SK-N-DZ (cell line): Measurements from ENCODE around the gene PBXIP1.
A peak's percentile ranks its signal among the peaks of the same experiment; 100 is the strongest.
"Not testable (repeated sequence)": the region's sequence is repeated elsewhere in the genome, so short reads cannot be mapped to it uniquely, and the experiment has no call there.

Experiments
- DNase-seq: peaks from one replicate; pipeline ENCODE4 v3.0.0-alpha.2; 2015; ENCODE audit warnings: low spot score

Gene PBXIP1

DNA sequence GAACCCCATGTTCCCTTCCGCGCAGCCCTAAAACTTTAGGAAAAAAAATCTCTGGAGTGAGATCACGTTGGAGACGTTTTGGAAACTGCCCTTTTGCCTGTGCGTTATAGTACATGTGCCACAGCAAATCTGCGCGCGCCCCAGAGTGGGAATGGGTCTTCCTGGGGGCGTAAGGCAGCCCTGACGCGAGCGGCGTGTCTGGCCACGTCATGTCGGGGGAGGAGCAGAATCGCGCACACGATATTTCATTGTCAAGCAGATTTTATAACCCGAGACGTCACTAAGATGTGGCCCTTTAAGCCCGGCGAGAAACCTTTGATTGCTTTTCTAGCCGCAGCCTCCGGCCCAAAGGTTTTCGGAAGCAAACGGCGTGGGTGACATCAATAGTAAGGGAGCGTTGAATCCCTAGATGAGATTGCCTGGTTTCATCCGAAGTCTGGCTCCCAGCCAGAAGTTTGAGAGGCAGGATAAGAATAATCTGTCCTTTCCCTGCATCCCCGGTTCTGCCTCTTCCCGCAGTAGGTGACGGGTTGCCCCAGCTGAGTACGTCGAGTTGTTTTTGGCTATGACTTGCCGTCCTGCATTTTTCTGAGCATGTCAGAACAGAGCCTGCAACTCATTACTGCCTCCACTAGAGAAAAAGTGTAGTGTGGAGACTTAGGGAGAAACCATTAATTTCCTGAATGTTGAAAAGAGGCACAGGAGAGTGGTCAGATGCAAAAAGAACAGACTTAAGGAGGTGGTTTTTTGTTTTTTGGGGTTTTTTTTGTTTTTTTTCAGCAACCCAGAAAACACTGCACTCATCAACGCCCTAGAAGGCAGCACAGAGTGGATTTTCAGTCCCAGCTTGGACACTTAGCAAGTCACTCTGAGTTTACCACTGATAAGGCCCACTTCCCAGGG, 18.6 kb downstream of the PBXIP1 start:
- DNase-seq, result peak; percentile 95

DNA sequence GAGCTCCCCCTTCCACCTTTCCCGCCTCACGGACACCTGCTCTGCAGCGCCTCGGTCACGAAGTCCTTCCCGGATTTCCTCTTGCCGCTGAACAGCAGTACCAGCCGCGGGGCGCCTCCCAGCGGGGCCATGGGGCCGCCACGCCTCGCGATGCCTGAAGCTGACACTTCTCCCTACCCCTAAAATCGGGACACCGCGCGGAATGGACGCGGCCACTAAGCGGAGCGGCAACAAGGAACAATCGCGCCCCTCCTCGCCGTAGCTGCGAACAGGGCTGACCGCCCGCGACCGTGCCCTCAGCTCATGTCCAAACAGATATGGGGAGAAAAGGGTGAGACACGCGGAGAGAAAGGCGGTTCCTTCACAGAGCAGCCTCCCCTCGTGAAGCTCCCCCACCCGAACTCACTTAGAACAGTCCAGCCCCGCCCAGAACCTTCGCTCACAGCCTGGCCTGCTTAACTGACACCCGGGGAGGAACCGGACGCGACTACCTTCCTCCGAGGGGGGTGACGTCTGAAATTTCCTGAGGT, 19.3 kb downstream of the PBXIP1 start, which contains the start of gene PMVK:
PMVK (minus strand) TSS at position 165 of the 530 bp plus-strand sequence; CDS start at position 131, 34 bp downstream.
- DNase-seq, result peak; percentile 97

DNA sequence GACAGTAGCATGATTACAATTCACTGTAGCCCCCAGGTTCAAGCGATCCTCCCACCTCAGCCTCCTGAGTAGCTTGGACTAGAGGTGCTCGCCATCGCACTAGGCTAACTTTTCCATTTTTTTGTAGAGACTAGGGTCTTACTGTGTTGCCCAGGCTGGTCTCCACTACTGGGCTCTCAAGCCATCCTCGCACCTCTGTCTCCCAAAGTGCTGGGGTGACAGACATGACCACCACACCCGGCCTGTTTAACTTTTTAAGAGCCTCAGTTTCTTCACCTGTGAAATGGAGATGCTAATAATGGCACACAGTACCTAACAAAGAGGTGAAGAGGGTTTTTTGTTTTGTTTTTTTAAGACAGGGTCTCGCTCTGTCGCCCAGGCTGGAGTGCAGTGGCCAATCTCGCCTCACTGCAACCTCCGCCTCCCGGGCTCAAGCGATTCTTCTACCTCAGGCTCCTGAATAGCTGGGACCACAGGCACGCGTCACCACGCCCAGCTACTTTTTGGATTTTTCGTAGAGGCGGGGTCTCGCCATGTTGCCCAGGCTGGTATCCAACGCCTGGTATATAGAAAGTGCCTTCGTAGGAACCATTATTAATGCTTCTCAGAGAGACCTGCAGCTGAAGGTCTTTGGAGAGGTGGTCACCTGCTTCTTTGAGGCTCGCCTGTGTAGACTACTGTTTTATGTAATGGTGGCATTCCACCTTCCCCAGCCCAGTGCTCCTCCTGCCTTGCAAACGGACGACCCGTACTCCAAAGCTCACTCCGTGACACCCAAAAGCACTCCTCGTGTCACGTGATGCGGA, 19.9 kb downstream of the PBXIP1 start:
- no peak for DNase-seq

DNA sequence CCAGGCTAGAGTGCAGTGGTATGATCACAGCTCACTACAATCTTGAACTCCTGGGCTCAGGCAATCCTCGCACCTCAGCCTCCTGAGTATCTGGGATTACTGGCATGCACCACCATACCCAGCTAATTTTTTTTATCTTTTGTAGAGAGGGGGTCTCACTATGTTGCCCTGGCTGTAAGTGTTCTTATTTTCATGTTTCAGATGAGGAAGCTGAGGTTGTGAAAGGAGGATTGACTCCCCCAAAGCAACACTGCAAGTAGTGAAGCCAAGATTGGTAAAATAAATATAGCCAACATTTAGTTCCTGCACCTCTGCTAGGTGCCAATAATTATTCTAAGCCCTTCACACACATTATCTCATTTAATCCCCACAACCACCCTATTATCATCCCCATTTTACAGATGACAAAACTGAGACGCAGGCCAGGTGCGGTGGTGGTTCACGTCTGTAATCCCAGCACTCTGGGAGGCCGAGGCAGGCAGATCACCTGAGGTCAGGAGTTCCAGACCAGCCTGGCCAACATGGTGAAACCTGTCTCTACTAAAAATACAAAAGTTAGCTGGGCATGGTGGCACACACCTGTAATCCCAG, 21.4 kb downstream of the PBXIP1 start:
- DNase-seq, result no peak

DNA sequence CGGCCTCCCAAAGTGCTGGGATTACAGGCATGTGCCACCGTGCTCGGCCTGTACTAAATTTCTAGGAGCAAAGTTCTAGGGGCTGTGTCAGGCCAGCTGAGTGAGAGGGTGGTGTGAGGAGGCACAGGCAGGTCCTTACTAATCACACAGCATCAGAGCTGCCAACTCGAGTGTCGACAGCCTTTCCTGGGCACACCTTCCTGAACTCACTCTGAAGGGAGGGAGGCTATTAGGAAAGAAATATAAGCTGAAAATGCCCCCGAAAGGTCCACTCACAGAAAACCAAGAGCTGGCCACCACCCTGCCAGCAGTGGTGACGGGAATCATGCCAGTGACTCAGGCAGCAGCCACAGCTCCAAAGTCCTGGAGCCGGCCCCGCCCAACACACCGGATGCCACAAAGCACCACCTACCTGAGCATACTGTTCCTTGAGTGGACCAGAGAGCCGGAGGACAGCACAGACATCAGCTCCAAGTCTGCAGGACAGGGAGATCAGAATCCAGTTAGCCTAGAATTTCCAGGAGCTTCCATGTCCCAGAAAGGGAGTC, 23.9 kb downstream of the PBXIP1 start:
- no peak for DNase-seq

DNA sequence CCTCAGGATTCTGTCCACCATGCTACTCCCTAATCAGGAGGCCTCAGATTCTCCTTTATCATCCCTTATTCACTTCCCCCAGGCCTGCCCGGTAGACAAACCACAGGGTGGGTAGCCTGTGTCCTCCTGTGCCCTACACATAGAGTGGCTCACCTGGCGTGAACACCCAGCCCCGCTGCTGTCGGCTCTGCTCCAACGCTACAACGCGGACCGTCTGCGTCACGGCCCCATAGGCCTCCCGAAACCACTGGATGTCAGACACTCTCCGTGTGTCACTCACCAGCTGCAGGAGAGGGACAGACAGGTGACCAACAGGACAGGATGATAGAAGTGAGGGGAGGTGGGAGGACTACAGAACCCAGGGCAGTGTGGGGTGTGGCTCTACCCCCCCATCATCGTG, 29.7 kb downstream of the PBXIP1 start:
- DNase-seq, result no peak

DNA sequence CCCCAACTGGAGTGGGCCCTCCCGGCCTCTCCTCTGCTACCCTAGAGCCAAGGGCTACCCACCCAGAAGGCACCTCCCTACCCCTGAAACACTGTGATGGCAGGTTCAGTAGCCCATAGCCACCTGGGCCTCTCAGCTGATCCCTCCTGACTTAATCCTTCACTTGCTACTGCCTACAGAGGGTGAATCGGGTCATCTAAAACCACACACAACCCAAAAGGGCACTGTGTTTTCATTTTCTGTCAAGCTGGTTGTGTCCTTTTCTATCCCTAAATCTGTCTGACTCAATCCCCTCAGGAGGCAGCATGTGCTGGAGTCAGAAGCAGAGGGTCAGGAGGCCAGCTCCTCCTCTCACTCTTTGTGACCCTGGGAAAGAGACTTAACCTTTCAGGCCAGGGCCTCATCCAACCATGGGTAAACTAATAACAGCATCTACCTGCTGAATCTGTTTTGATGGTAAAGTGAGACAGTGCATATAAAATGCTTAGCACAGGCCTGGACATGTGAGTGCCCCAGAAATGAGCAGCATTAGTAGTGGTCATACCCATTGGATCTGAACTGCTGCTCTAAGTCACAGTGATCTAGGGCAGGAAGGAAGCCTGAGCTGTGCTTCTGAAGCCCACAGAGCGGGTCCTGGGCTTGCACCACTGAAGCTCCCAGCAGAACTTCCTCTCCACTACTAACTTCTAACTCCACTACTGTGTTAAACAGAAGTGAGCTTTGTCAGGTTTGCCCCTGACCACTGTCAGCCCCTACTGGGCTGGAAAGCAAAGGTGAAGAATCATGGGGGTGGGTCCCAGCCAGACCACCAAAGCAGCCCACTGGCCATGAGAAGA, 30.3 kb downstream of the PBXIP1 start:
- no peak for DNase-seq

DNA sequence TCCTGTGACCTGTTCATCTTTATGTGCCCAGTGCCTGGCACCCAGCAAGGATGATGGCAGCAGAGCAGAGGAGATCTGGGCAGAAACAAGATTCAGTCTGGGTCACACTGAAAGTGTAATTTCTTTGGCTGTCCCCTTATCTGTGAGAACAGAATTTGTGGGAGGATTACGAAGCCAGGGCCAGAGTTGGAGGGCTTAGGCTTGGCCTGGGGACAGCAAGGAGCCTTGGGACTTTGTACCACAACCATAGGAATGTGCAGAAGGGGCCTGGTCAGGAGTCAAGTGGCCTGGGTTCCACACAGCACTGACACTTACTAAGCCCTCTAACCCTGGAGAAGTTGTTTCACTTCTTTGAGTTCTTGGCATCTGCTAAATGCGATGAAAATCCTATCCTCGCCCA, 32.2 kb downstream of the PBXIP1 start:
- DNase-seq, result no peak

DNA sequence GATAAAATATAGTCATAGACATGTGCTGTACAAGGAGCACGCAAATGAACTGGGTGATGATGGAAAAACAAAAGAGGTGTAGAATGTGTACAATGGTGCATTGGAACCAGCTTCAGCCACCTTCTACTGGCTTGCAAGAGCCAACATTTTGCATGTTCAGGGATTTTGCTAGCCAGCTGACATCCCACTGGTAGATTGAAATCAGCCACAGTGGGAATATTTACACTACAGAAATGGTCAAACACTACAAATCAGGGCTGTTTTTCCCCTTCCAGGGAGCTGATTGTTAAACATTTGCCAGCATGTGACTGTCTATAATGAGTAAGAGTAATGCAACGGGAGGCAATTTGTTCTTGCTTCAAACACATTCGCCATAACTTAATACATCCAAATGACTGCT, 42.6 kb downstream of the PBXIP1 start:
- DNase-seq, result no peak

DNA sequence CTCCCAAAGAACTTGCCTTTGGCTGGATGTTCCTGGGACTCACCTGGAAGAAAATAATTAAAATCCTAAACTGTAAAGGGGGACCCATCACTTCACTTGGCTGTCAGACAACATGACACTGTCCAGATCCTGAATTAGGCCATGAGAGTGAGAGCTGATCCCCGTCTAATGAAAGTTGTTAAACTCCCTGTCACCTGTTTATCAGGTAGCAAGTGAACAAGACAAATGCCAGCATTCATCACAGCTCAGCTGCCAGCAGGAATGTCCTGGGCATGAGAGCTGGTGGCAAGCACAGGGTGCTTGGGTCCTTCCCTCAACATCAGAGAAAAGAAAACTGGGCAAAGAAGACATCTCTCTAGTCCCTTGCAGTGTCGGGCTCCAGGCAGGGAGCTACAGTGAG, 43.1 kb downstream of the PBXIP1 start:
- DNase-seq, result no peak

DNA sequence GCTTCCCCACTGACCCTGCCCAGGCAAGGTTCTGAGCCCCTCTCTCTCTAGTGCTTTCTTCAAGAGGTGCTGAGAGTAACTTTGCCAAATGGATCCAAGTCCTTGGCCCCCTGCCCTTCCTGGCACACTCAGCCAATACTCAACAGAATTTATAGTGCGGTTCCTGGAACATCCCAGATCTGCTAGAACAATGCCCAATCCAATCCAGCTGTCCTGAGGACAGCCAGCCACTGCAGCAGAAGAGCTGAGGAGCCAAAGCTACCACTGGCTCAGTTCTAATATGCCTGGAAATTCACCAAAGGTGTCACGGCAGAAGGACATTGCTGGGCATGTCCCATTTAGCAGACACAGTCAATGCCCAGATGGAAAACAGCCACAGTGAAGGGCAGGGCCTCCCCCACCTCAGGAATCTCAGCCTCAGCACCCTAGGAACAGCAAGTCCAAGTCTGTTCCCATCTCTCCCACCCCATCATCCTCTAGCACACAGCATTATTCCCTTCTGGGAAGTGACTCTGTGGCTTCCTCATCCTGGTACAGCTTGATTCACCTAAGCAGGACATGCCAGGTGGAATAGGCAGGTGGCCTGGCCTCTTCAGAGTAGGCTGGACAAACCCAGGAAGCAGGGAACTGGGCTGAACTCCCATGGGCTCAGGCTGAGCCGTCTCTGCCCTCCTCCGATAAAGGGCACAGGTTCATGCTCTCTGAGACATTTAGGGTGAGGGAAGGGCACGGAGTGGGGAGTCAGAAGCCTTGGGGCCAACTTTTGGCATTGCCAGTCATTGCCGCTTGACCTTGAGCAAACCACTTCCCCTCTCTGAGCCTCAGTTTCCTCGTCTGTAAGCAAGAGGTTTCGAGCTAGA, 44.0 kb downstream of the PBXIP1 start:
- DNase-seq, result no peak

DNA sequence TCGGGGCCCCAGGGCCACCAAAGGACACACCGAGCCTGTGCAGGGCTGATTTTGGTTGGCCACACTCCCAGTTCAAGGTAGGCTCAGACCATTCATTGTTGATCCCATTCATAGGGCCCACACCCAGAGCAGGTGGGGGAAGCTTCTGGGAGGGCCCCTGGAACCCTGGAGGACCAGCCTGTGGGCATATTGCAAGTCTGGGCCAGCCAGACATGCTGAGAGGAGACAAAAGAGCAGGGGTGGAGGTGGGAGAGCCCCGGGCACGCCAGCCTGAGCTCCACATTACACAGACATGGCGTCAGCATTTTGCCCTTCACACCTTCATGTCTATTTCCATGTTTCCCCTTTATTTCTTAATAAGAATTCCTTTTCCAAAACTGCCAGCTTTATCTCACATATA, 45.0 kb downstream of the PBXIP1 start:
- DNase-seq, result no peak

DNA sequence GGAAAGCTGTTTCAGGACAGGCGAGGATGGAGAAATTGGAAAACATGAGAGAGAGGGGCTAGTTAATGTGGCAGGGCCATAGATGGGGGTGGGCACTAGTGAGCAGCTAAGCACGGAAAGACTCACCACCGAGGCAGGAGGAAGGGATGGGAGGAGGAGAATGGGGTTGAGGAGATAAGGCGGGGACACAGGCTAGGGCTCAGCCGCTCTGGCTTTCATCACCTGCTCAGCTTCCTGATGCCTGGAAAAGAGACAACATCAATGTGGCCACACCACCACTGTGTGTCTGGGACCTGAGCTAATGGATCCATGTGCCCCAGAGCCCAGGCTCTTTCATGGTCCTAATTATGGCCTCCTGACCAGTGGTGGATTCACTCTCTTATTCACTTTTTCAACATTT, 47.0 kb downstream of the PBXIP1 start:
- peak; percentile 26 for DNase-seq

DNA sequence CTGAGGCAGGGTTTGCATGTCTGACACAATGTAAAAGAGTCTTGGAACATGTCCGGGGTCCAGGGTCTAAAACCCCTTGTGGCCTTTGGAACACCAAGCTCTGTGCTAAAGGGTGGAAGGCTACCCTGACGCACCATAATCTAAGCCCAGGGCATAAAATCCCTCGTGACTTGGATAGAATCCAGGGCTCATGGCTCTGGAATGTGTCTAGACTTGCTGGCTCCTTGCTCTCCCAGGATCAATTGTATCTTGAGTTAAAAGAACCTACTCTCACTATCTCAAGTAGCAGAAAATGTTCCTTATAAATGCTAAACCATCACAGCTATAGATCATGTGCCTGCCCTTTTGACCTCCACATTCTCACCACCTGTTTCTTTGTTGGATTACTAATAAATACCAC, 47.8 kb downstream of the PBXIP1 start:
- DNase-seq, result not testable (repeated sequence)

DNA sequence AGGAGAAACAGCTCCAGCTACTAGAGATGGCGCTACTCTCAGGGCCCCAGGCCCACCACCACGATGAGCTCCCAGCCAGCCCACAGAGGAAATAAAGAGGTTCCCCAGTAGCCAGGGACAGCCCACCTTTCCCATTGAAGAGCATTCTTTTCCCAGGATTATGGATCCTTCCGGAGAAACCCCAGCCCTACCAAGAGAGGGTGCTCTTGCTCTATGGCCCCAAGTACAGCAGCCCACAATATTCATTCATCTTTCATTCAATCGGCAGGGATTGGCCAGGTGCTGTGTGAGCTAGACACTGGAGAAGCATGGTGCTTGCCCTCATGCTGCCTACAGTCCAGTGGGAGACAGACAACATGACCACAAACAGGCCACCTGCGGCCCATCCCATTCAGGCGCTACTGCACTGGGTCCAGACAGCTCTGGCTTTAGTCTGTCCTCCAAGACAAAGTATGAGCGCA, 49.2 kb downstream of the PBXIP1 start:
- no peak for DNase-seq

DNA sequence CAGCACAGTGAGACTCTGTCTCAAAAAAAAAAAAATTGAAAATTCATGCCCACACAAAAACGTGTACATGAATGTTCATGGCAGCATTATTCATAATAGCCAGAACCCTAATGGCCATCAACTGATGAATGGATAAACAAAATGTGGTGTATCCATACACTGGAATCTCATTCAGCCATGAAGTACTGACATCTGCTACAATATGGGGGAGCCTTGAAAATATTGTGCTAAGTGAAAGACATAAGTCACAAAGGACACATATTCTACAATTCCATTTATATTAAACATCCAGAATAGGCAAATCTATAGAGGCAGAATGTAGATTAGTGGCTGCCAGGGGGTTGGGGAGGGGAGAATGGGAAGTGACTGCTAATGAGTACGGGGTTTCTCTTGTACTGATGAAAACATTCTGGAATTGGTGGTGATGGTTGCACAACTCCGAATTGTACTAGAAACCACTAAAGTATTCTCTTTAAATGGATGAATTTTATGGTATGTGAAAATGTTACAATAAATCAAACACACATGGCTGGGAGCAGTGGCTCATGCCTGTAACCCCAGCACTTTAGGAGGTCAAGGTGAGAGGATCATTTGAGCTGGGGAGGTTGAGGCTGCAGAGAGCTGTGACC, 52.8 kb downstream of the PBXIP1 start:
- DNase-seq, result no peak

DNA sequence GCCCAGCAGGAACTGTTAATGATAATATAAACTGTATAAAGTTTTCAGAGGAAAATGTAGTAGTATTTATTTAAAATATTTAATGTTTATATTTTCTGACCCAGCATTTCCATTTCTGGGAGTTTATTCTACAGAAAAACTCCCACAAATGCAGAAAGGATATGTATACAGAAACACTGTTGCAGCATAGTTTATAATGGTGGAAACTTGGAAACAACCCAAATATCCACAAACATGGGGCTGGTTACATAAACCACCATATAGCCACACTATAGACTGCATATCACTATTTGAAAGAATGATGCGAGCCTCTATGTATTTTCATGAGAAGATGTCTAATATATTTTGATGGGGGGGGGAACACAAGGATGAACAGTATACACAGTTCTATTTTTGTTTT, 54.3 kb downstream of the PBXIP1 start:
- no peak for DNase-seq

DNA sequence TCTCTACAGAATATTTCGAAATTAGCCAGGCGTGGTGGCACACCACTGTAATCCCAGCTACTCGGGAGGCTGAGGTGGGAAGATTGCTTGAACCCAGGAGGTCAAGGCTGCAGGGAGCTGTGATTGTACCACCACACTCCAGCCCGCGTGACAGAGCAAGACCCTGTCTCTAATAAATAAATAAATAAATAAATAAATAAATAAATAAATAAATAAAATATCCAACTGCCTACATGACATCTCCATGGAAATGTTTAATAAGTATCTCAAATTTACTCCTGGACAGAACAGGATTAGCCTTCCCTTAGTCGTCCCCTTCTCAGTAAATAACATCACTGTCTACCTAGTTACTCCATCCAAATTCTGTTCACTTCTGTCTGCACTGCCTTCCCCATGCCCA, 56.9 kb downstream of the PBXIP1 start:
- no peak for DNase-seq

DNA sequence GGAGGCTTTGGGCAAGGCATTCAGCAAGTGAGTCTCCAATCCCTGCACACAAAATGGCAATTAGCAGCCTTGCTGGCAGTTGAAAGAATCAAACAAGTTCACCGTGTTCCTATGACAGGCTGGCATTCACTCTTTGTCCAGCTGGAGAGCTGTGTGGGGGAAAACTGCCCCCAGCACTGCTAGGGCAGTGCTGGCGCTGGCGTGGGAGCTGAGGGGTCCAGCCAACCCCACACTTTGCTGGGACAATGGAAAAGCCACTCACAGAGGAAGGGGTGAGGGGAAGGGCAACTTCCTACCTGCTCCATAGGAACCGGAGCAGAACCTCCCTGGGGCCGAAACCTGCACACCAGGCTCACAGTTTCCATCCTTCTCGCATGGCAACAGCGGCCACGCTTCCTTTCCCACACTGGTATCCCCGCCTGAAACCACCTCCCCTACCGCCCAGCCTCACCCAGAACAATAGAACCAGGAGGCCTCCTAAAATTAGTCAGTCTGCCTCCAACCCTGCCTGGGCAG, 59.1 kb downstream of the PBXIP1 start:
- no peak for DNase-seq
